Osteocyte (in vitro differentiated cells): ENCODE measurements around the gene ENDOD1. TPM values are rescaled to one million over a fixed set of nuclear protein-coding genes. Genes with fewer than 3 reads are reported as not detected.
A peak's percentile ranks its signal among the peaks of the same experiment; 100 is the strongest.

Experiments used
- DNase-seq: peaks from one replicate; pipeline ENCODE4 v3.0.0; 2021; ENCODE audit warnings: mixed read lengths; ENCODE audit not compliant: unreplicated experiment; ENCODE audit errors: extremely low spot score
- H3K27ac Mint-ChIP-seq: one replicate; pipeline ENCODE4 v1.8.0; 2021; ENCODE audit warnings: mild to moderate bottlenecking, mixed read lengths; ENCODE audit not compliant: unreplicated experiment
- H3K27me3 Mint-ChIP-seq: one replicate; pipeline ENCODE4 v1.8.0; 2021; ENCODE audit warnings: mixed read lengths; ENCODE audit not compliant: unreplicated experiment
- H3K36me3 Mint-ChIP-seq: one replicate; pipeline ENCODE4 v1.8.0; 2021; ENCODE audit warnings: mixed read lengths; ENCODE audit not compliant: unreplicated experiment
- H3K4me1 Mint-ChIP-seq: one replicate; pipeline ENCODE4 v1.8.0; 2021; ENCODE audit warnings: mixed read lengths; ENCODE audit not compliant: unreplicated experiment
- H3K4me3 Mint-ChIP-seq: one replicate; pipeline ENCODE4 v1.8.0; 2021; ENCODE audit warnings: mild to moderate bottlenecking, moderate library complexity, mixed read lengths; ENCODE audit not compliant: unreplicated experiment
- H3K9me3 Mint-ChIP-seq: one replicate; pipeline ENCODE4 v1.8.0; 2021; ENCODE audit warnings: mixed read lengths; ENCODE audit not compliant: unreplicated experiment
- total RNA-seq: library from RNA; stranded (reverse); gene quantifications from 2 replicates; pipeline ENCODE4 v1.2.1, GENCODE V29; 2021
- TF ChIP-seq, protein P1 (sequence below): fragments of 200-600 bp; sonication (generic); IDR thresholded peaks from 2 replicates; pipeline ENCODE4 v1.5.0; 2021; ENCODE audit warnings: antibody characterized with exemption, mild to moderate bottlenecking, moderate library complexity

The ENDOD1 gene
- total RNA-seq, 1 donor from 2014 or later = 91.6 TPM

DNA sequence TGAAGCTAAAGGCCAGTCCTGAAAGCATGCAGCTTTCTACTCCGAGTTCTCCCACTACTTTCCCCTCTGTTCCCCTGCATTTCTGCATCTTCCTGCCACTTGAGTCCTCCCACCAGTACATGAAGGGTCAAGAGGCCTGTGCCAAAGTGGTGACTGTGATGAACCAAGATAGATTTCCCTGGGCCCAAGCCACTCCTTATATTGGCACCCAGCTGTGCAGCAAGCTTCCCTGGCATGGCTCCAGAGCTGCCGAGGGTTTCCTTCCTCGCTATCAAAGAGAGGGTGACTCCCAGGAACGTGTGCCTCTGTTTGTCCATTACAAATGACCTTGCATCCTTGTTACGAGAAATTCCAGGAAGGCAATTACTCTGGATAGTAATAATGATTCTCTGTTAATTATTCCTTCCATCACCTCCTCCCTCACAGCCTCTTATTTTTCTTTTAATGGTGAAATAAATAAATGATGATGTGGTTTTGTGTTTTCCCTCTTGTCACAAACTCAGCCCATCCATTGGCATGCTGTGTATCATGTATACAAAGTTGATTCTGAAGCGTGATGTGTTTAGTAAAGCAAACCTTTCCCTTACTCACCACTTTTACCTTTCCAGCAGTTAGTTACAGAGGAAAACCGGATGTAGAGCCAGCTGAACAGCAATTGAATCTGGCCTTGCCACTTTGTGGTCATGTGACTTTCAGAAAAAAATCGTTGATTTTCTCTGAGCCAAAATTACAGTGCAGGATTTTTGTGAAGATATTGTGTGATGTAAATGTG lies 14.7 kb upstream of the ENDOD1 start:
- Mint-ChIP-seq H3K4me3 (no peak overlapping the region), H3K27ac (peak overlapping the region; percentile 91), H3K9me3 (no peaks in the 10 kb centered on the region), H3K27me3 (no peaks in the 10 kb centered on the region), H3K4me1 (peaks cover 72% of the 10 kb centered on the region), H3K36me3 (peaks cover 11% of the 10 kb centered on the region)
- no peak for DNase-seq
- TF ChIP-seq, protein P1, sequence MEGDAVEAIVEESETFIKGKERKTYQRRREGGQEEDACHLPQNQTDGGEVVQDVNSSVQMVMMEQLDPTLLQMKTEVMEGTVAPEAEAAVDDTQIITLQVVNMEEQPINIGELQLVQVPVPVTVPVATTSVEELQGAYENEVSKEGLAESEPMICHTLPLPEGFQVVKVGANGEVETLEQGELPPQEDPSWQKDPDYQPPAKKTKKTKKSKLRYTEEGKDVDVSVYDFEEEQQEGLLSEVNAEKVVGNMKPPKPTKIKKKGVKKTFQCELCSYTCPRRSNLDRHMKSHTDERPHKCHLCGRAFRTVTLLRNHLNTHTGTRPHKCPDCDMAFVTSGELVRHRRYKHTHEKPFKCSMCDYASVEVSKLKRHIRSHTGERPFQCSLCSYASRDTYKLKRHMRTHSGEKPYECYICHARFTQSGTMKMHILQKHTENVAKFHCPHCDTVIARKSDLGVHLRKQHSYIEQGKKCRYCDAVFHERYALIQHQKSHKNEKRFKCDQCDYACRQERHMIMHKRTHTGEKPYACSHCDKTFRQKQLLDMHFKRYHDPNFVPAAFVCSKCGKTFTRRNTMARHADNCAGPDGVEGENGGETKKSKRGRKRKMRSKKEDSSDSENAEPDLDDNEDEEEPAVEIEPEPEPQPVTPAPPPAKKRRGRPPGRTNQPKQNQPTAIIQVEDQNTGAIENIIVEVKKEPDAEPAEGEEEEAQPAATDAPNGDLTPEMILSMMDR = no peak

DNA sequence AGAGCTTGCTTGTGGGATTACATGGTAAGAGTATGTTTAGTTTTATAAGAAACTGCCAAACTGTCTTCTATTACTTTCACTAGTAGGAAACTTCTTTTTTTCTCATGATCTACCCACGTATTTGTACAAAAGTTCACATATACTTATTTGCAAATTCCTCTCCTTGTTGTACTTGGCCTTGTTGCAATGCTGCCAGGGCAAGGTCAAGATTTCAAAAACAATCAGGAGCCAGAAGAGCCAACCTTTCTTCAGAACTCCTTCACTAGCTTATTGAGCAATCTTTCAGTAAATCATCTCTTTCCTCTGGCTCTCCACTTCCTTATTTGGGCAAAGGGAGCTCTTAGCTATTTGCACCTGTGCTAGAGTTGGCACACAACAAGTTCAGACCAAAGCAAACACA lies 13.2 kb upstream of the ENDOD1 start:
- Mint-ChIP-seq H3K36me3 (peaks cover 3% of the 10 kb centered on the region), H3K4me1 (peaks cover 78% of the 10 kb centered on the region), H3K4me3 (no peak overlapping the region), H3K27ac (peak overlapping the region; percentile 91), H3K9me3 (no peaks in the 10 kb centered on the region), H3K27me3 (no peaks in the 10 kb centered on the region)
- DNase-seq = no peak
- TF ChIP-seq, protein P1 = no peak

- H3K27ac Mint-ChIP-seq = peak overlapping the region; percentile 91
- H3K4me3 Mint-ChIP-seq = no peak overlapping the region
- no peak for DNase-seq
- no peaks in the 10 kb centered on the region for H3K9me3 Mint-ChIP-seq
- H3K4me1 Mint-ChIP-seq = peaks cover 83% of the 10 kb centered on the region
- TF ChIP-seq, protein P1 = no peak
- H3K27me3 Mint-ChIP-seq = no peaks in the 10 kb centered on the region
- H3K36me3 Mint-ChIP-seq = no peaks in the 10 kb centered on the region
These were observed 12.7 kb upstream of the ENDOD1 start for GRCh38 chr11:95076981-95077380.

DNA sequence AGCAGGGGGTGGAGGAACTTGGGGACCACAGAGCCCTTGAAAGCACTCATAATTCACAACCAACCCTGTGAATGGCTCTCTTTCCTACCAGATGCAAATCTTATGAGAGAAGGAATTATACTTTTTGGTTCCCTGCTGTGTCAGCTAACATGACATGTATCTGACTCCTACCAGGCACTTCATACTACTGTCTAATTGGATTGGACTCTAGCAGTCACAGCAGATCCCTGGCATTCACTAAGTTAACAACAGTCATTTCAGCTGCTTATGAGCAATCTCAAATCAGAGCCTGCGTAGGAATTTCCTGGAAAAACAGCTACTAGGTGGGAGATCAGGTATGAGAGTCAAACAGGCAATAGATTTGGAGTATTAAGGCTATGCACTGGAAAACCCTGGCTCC lies 11.1 kb upstream of the ENDOD1 start:
- Mint-ChIP-seq H3K4me3 (no peak overlapping the region), H3K27me3 (no peaks in the 10 kb centered on the region), H3K27ac (peak overlapping the region; percentile 48), H3K4me1 (peaks cover 88% of the 10 kb centered on the region), H3K36me3 (no peaks in the 10 kb centered on the region), H3K9me3 (no peaks in the 10 kb centered on the region)
- TF ChIP-seq, protein P1 = no peak
- DNase-seq = no peak

GRCh38 chr11:95081010-95081409 lies 8.6 kb upstream of the ENDOD1 start:
- Mint-ChIP-seq H3K9me3 (no peaks in the 10 kb centered on the region), H3K27me3 (peaks cover 3% of the 10 kb centered on the region), H3K27ac (peak overlapping the region; percentile 93), H3K36me3 (no peaks in the 10 kb centered on the region), H3K4me3 (no peak overlapping the region), H3K4me1 (peaks cover 67% of the 10 kb centered on the region)
- TF ChIP-seq, protein P1 = no peak
- DNase-seq = no peak
